Stimulated activated CD4-positive, alpha-beta T cell treated with anti-CD3 and anti-CD28 coated beads, Interleukin-1b, Interleukin-23, amount 100 ng/mL, for 24 hours (primary cell): ENCODE measurements around the gene LRRC8D.

ENCODE experiments used
- DNase-seq, 4 experiments: peaks; one replicate each; pipeline ENCODE4 v3.0.0-alpha.2; 2020; ENCODE audit warnings: low read depth in 4 of 4, low spot score in 1 of 4

The LRRC8D gene

DNA sequence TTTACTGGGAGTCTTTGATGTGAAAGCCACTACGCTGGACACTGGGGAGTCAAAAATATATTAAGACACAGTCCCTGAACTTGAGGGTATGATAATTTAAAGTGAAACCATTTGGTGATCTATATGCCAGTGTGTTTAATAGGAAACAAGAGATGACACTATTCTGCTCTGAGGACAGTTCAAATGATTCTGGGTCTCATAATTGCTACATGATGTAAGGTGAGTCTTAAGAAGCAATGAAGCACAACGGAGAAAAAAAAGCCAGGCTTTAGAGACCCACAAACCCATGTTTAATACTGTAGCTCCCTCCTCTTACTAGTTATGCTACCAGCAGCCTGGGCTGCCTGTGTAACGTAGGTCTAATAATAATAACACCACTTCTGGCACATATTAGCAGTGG lies 14.2 kb upstream of the LRRC8D start:
- no peak for DNase-seq

GRCh38 chr1:89807503-89807902 lies 13.3 kb upstream of the LRRC8D start:
- DNase-seq = no peak

DNA sequence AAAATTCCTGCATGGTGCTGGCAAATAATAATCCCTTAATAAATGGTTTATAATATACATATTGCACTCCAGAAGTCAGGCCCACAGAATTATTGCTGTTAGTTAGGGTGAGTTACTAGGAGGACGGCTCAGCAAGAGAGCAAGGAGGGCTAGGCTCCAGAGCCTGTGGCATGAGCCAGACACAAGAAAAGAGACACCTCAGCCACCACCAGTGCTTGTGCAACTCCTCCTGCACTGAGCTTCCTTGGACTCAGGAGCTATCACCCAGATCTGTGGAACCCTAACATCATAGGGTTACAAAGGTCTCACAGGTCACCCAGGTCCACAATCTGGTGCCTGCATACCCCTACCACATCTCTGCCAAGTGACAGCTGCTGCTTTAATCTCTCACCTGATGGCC lies 12.8 kb upstream of the LRRC8D start:
- DNase-seq = no peak

DNA sequence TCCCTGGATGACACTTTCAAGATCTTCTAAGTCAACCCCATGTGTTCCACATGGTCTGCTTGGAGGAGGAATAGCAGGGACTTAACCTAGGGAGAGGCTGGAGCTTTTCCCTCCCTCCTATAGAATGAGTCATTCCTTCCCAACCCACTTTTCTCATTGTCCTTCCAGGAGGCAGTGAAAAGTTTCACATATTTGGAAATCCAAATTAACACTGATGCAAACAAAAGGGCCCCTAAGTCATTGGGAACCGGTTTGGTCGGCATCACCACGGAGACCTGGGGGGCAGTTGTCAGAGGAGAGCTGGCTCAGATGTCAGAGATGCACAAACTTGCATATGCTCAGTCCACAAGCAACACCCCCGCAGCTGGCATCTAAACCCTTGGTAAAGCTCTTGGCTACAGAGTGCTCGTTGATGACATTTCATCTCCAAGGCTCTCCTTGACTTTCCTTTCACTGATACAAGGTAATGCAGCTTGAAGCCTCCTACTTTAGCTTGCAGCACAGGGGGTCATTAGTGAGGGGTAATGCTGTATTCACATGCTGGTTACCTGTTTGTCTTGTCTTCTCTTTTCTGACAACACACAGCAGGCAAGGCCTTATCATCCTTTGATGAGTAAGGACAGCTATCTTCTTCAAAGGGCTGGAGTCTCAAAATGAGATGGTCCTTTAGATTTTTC lies 12.3 kb upstream of the LRRC8D start:
- no peak for DNase-seq

DNA sequence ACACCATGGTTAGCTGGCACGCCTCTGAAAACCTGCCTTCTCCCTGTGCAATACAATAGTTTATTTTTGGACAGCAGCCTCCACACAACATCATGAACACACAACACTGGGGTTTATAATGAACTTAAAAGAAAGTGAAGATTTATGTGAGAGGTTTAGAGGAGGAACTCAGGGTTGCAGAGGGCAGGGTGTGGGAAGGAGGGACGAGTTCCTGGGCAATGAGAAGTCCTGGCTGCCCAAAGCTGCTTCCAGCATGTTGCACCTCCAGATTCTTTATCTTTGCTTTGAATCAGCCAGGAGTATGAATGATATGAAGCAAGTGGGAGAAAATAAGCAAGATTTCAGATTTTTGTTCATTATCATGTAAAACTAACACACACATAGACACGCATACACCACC lies 11.3 kb upstream of the LRRC8D start:
- DNase-seq = no peak

DNA sequence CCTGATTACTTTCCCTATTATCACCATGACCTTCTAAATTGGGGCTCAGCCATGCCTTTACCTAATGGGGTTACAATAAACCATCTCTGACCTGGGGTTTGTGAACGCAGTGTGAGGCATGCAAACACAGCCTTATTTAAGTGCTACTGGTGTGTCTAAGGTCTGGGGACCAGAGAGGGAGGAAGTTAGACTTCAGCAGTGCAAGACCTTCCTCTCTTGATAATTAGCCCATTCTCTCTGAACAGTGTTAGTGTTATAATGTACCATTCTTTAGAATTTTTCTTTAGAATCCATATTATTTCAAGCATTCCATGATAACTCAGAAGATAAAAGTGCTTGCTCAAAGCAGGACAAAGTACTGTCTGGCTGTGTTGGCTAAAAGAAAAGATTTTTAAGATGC lies 10.5 kb upstream of the LRRC8D start:
- no peak for DNase-seq

DNA sequence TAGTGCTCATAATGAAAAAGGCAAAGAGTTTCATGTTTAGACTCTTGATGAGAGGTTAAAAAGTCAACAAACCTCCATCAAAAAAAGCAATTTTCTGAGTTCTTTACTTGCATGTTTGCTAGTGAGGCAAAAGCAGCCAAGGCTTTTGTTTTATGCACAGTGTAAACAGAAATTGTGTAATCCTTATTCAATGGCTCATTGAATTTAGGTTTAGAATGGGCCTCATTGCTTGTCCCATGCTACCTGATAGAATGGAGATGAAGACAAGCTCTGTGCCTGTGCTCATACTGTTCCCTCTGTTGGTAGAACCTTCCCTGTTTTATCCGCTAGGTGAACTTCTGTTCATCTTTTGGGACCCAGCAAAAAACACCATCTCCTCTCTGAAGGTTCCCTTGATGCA lies 10.0 kb upstream of the LRRC8D start:
- DNase-seq = no peak

DNA sequence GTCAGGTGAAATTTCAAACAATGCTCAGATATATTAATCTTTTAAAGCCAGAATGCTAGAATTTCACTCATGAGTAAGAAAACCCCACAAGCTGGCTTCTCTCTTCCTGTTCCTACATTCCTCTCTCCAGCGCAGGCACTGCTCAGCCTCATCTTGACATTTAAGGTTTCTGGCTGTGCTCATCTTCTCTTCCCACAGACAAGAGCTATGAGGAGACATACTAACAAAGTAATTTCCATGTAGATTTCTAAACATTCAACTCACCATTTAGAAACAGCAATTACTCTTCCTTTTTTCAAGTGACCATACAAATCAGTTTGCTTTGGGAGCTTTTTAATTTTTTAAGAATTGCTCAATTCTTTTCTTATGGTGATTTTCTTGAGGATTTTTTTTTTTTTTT lies 7.8 kb upstream of the LRRC8D start:
- no peak for DNase-seq

GRCh38 chr1:89815040-89815439 lies 5.8 kb upstream of the LRRC8D start:
- DNase-seq = no peak

- DNase-seq = no peak
These were observed 5.2 kb upstream of the LRRC8D start for GRCh38 chr1:89815611-89816010.

DNA sequence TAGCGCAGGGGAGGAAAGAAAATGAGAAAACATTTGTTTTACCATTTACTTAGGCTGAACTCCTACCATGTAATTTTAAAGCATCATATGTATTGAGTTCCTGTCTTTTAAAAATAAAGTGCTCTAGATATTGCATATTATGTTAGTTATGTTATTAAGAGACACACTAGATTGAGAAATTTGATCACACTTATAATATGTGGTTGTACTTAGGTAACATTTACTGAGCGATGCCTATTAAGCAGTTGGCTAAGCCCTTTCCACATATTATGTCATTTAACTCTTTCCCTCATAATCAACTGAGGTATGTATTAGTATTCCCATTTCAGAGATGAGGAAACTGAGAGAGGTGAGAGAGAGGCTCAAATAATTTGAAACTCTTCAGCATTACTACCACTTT lies 4.5 kb upstream of the LRRC8D start:
- DNase-seq = no peak

DNA sequence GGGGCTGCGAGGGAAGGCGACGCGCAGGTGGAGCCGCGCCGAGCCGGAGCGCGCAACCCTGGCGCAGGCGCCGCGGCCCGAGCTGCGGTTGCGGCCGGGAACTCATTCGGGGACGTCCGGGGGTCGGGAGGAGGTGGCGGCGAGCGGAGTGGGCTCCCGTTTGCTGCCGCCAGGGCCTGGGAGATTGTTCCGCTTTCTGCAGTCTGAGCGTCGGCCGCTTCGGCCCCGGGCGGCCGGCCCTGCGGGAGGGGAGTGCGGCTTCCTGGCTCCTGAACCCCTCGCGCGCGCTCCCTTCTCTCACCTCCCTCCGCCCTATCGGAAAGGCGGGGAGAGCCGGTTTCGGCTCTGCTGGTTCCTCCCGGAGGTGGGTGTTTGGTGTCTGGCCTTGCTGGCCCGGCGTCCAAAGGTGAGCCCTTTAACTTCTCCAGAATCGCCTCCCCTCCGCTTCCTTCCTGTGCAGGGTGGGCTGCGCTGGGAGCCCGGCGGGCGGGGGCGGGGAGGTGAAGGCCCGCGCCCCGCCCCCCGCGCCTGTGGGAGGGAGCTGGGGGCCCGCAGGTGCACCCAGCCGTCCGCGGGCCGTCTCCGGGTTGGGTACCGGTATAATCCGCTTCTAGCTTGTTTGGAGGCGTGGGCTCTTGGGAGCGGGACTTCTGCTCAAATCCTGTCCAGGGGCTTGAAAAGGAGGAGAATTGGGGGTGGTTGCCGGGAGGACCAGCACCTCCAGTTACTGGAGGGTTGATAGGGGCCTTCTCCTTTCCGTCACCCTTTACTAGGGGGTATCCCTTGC lies 683 bp downstream of the LRRC8D start:
- peak; percentile 25 to 45 (median 29) for DNase-seq

GRCh38 chr1:89822109-89822962 lies 1.5 kb downstream of the LRRC8D start:
- DNase-seq = no peak

- no peak for DNase-seq
These were observed 2.3 kb downstream of the LRRC8D start for GRCh38 chr1:89822999-89823628.

- DNase-seq = no peak
These were observed 3.0 kb downstream of the LRRC8D start for GRCh38 chr1:89823679-89824292.

DNA sequence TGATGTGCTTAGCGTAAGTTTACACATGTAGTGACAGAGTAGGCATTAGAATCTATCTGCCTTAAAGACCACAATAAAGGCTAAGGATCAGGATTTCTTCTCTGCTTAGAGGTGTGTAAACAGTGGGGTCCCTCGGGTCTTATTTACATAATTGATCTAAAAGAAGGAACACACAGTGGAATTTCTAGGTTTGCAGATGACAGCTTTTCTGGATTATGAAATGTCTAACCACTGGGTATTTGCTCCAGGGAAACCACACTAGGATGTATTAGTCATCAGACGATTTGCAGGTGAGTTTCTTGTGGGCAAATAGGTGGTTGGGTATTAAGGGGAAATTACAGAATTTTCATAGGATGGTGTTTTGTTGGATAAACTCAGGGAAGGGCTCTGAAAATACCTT lies 5.8 kb downstream of the LRRC8D start:
- DNase-seq = no peak

DNA sequence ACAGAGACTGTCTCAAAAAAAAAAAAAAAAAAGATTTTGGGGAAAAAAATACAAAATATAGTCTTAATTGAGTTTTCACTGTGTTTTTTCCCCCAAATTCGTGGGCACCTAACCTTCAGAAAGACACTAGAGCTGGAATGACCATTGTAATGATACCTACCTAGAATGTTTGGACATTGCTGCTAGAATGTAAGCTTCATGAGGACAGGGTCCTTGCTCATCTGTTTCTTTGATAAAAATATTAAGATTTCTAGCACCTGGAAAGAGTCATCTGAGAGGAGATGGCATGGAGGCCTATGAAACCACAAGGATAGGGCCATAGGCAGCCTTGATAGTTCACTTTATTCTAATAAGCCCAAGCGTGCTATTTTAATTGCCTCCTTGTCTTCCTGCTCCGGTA lies 6.5 kb downstream of the LRRC8D start:
- no peak for DNase-seq

GRCh38 chr1:89827902-89828301 lies 7.1 kb downstream of the LRRC8D start:
- DNase-seq = no peak

DNA sequence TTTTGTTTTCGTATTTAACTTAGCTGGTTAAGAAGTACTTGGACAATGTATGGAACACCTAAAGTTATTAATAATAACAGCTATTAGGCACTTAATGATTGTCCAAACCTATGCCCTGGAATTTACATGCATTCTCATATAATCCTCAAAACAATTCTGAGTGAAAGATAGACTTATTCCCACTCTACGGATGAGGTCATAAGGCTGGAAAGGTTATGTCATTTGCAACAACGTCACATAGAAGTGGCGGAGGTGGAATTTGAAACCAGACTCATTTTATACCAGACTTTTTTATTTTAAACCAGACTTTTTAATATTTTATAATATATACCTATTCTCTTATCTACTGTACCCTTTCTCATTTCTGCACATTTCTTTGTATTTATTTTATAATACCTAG lies 8.4 kb downstream of the LRRC8D start:
- no peak for DNase-seq

DNA sequence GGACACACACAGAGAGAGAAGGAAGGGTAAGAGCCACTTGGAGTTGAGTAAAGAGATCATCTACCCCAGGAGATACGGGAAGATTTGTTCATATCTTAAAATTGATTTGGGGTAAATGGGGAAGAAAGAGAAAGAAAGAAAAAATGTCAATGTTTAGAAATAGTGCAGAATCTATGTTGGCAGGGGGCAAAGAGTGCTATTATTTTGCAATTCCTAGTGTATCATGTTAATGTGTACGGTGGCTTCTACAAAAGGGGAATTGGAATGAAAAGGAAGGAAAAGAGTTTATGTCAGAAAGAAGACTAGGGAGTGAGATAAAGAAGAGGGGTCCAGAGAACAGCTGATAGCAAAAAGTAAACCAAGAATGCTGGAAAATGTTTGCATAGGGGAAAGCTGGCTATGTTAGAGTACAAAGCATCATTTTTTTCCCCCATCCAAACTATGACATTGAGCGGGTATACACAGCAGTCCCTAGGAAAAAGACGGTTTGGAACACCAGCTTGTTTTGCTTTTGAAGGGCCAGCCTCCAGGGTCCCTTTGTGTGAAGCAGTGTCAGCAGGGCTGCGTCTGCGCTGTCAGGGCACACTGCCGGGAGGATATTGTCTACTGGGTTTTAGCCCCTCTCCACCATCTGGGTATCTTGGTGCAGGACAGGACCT lies 10.8 kb downstream of the LRRC8D start:
- no peak for DNase-seq
